ENCODE measurements around the gene SHISAL2A.

The SHISAL2A gene

GRCh38 chr1:52632732-52633290 lies at the start of gene SHISAL2A:
Gene SHISAL2A (plus strand): TSS chr1:52633168. CDS start chr1:52633494, 326 bp downstream.
- in situ Hi-C loops (cut with MboI; ENCODE audit: low sequenced_read_pairs): no loop called here

DNA sequence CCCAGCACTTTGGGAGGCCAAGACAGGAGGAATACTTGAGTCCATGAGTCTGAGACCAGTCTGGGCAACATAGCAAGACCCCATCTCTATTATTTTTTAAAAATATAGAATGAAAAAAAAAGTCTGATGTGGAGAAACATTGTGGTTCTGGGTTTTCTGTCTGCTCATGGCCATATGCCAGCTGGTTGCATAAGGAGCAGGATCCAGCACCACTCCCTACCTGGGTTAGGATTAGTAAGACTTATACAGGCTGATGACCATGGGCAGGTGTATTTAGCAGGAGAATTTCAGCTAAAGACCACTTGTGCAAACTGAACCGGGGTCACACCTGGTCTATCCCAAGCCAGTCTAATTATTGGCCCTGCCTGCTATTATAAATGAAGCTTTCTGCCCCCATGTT lies 47.5 kb upstream of the SHISAL2A start:
- in situ Hi-C loops (cut with MboI; ENCODE audit: low sequenced_read_pairs): no loop called here

- in situ Hi-C loops (cut with MboI; ENCODE audit: low sequenced_read_pairs): no loop called here
These were observed 44.9 kb upstream of the SHISAL2A start for GRCh38 chr1:52588027-52588426.

DNA sequence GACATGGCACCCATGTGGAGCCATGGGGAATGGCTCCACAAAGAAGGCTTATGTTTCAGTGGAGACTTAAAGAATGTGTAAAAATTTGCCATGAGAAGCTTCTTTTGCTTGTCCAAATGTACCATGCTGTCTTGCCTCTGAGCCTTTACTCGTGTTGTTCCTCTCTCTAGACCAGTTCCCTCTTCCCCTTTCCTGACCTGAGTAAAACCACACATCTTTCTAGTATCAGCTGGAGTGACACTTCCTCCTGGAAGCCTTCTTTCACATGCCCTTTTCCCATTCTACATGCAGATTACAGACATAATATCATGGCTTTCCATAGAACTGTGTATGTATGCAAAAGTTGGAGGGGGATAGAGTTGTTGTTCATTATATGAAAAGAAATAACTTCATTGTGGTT lies 44.4 kb upstream of the SHISAL2A start:
- in situ Hi-C loops (cut with MboI; ENCODE audit: low sequenced_read_pairs): no loop called here

GRCh38 chr1:52590266-52590665 lies 42.7 kb upstream of the SHISAL2A start:
- in situ Hi-C loops (cut with MboI; ENCODE audit: low sequenced_read_pairs): no loop called here

- in situ Hi-C loops (cut with MboI; ENCODE audit: low sequenced_read_pairs): no loop called here
These were observed 40.2 kb upstream of the SHISAL2A start for GRCh38 chr1:52592637-52593323.

GRCh38 chr1:52593495-52593894 lies 39.5 kb upstream of the SHISAL2A start:
- in situ Hi-C loops (cut with MboI; ENCODE audit: low sequenced_read_pairs): no loop called here

- in situ Hi-C loops (cut with MboI; ENCODE audit: low sequenced_read_pairs): no loop called here
These were observed 37.9 kb upstream of the SHISAL2A start for GRCh38 chr1:52595061-52595460.

- in situ Hi-C loops (cut with MboI; ENCODE audit: low sequenced_read_pairs): no loop called here
These were observed 35.1 kb upstream of the SHISAL2A start for GRCh38 chr1:52597912-52598311.

DNA sequence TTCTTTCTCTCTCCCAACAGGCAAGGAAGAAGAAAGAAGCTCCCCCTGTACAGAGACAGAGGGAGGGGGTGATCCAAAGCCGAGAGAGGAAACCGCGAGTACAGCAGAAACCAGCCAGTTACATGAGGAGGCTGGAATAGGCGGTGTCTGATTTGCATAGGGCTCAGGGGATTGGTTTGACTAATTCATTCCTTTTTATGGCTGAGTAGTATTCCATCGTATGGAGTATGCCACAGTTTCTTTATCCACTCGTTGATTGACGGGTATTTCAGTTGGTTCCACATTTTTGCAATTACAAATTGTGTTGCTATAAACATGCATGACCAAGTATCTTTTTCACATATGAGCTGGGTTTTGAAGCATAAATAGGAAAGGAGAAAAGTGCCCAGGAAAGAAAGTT lies 34.2 kb upstream of the SHISAL2A start:
- in situ Hi-C loops (cut with MboI; ENCODE audit: low sequenced_read_pairs): no loop called here

GRCh38 chr1:52599236-52599635 lies 33.7 kb upstream of the SHISAL2A start:
- in situ Hi-C loops (cut with MboI; ENCODE audit: low sequenced_read_pairs): no loop called here

DNA sequence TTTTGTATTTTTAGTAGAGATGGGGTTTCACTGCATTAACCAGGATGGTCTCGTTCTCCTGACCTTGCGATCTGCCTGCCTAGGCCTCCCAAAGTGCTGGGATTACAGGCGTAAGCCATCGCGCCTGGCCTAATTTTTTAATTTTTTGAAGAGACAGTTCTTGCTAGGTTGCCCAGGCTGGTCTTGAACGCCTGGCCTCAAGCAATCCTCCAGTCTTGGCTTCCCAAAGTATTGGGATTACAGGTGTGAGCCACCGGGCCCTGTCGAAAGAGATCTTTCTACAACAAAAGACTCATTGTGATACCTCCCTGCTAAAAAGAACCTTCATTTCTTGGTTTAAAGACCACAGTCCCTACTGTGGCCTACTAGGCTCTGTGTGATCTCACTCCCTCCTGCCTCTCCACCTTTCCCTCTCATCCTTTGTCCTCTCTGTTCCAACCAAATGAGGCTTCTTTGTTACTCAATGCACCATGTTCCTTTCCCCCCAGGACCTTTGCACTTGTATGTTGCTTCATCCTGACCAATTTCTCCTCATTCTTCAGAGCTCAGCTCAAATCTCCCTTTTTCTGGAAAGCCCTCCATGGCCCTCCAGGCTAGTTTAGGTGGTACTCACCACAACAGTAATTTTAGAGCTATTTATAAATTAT lies 32.3 kb upstream of the SHISAL2A start:
- in situ Hi-C loops (cut with MboI; ENCODE audit: low sequenced_read_pairs): no loop called here

- in situ Hi-C loops (cut with MboI; ENCODE audit: low sequenced_read_pairs): no loop called here
These were observed 31.4 kb upstream of the SHISAL2A start for GRCh38 chr1:52601519-52601918.

GRCh38 chr1:52601991-52602855 lies 30.7 kb upstream of the SHISAL2A start, which contains the start of gene GPX7:
Gene GPX7 (plus strand): TSS chr1:52602371. CDS start chr1:52602410, 39 bp downstream.
- in situ Hi-C loops (cut with MboI; ENCODE audit: low sequenced_read_pairs): no loop called here

GRCh38 chr1:52602856-52603600 lies 29.9 kb upstream of the SHISAL2A start:
- in situ Hi-C loops (cut with MboI; ENCODE audit: low sequenced_read_pairs): no loop called here

DNA sequence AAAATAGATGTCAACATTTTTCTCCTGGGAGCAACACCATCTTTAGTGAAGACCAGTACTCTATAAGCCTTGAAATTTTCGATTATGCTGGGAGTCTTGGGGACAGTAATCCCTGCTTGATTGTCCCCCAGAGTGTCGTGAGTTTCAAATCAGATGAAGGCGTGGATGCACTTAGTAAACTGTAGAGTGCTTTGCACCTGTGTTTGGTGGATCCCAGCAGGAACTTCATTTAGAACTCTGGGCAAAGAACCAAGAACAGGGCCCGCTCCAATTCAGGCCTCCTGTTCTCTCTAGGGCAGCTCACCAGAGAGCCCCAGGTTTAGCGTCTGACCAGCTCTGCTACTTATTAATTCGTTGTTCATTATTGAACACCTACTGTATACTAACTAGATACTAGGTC lies 29.3 kb upstream of the SHISAL2A start:
- in situ Hi-C loops (cut with MboI; ENCODE audit: low sequenced_read_pairs): no loop called here

- in situ Hi-C loops (cut with MboI; ENCODE audit: low sequenced_read_pairs): no loop called here
These were observed 28.8 kb upstream of the SHISAL2A start for GRCh38 chr1:52604063-52604770.

DNA sequence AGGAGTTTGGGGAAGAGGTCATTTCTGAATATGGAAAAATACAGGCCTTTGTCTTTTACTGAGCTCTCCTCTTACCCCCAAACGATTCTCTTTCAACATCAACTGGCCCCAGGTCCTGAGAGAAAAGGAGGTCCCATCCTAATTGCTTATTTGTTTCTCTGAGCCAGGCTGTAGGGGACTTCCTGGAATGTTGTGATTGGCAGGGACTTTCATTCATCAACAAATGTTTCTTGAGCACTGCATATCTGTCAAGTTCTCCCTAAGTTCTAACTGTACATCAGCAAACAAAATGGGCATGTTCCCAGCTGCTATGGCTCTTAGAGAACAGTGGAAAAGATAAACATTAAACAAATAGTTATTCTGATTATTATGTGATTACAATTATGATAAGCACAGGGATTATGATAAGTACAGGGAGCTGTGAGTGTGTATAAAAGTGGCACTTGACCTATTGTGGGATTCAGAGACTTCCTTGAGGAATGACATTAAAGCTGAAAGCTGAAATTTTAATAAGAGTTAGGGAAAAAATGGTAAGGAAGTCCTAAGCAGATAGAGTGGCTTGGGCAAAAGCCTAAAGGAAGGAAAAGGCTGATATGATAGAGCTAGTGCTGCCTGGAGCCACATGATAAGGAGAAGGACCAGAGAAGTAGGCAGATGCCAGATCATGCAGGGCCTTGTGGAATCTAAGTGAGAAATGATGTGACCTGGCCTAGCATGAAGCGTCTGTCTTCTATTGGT lies 19.2 kb upstream of the SHISAL2A start:
- in situ Hi-C loops (cut with MboI; ENCODE audit: low sequenced_read_pairs): no loop called here

- in situ Hi-C loops (cut with MboI; ENCODE audit: low sequenced_read_pairs): no loop called here
These were observed 18.3 kb upstream of the SHISAL2A start for GRCh38 chr1:52614671-52615070.
